GM19324 (cell line): Measurements from ENCODE around the gene SPIRE2.

ENCODE experiments used
- ATAC-seq: cut with Tn5 transposase; IDR thresholded peaks from one replicate; pipeline ENCODE4 v1.9.1; 2021; ENCODE audit warnings: mild to moderate bottlenecking, moderate library complexity; ENCODE audit not compliant: unreplicated experiment, low FRiP score

The SPIRE2 gene

GRCh38 chr16:89893642-89894548 is 65.6 kb downstream of the SPIRE2 start:
- no peak for ATAC-seq

- no peak for ATAC-seq
These were observed 67.4 kb downstream of the SPIRE2 start for GRCh38 chr16:89895482-89896250.

GRCh38 chr16:89897204-89897603 is 68.9 kb downstream of the SPIRE2 start:
- no peak for ATAC-seq

- ATAC-seq, result no peak
These were observed 70.1 kb downstream of the SPIRE2 start for GRCh38 chr16:89898201-89898967.

- no peak for ATAC-seq
These were observed 71.7 kb downstream of the SPIRE2 start for GRCh38 chr16:89899879-89900481.

GRCh38 chr16:89900885-89901284 is 72.6 kb downstream of the SPIRE2 start:
- no peak for ATAC-seq

GRCh38 chr16:89902980-89903379 is 74.7 kb downstream of the SPIRE2 start:
- no peak for ATAC-seq

GRCh38 chr16:89903908-89904515 is 75.7 kb downstream of the SPIRE2 start:
- no peak for ATAC-seq

GRCh38 chr16:89904606-89905510 is 76.6 kb downstream of the SPIRE2 start:
- ATAC-seq, result no peak

- ATAC-seq, result no peak
These were observed 77.3 kb downstream of the SPIRE2 start for GRCh38 chr16:89905511-89906139.

- no peak for ATAC-seq
These were observed 78.1 kb downstream of the SPIRE2 start for GRCh38 chr16:89906140-89907025.

- ATAC-seq, result no peak
These were observed 79.0 kb downstream of the SPIRE2 start for GRCh38 chr16:89907055-89907814.

- no peak for ATAC-seq
These were observed 80.0 kb downstream of the SPIRE2 start for GRCh38 chr16:89908236-89908635.

GRCh38 chr16:89909777-89910716 is 81.8 kb downstream of the SPIRE2 start:
- no peak for ATAC-seq

GRCh38 chr16:89910717-89911354 is 82.6 kb downstream of the SPIRE2 start:
- no peak for ATAC-seq
